Measurements from ENCODE around the gene TMEM92.

DNA sequence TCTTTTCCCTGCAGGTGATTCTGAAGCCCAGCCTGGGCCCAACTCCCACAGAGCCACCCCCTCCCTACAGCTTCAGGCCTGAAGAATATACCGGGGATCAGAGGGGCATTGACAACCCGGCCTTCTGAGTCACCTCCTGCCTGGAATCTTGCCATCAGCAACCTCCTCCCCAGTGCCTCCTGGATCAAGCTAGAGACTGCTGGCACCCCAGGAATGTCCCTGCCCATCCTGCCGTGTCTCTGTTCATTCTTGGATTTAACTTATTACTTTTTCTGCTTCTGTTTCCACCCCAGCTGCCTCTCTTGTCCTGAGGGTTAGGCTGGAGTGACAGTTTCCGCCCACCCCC lies 4.9 kb downstream of the TMEM92 start:
- TF ChIP-seq POLR2AphosphoS5 (IDR thresholded peaks at IDR 0.05; ENCODE audit: low read depth, low read length) (no peak), REST (IDR thresholded peaks at IDR 0.05; ENCODE audit: insufficient read depth in 1 of 2, low read depth in 2 of 2, low read length in 2 of 2) (no peak)
